Measurements from ENCODE around the gene ZNF337. TPM values are rescaled to one million over a fixed set of nuclear protein-coding genes. Genes with fewer than 3 reads are reported as not detected.

Gene ZNF337
- total RNA-seq, 1 experiment from 2014 or later: 11.4 TPM

DNA sequence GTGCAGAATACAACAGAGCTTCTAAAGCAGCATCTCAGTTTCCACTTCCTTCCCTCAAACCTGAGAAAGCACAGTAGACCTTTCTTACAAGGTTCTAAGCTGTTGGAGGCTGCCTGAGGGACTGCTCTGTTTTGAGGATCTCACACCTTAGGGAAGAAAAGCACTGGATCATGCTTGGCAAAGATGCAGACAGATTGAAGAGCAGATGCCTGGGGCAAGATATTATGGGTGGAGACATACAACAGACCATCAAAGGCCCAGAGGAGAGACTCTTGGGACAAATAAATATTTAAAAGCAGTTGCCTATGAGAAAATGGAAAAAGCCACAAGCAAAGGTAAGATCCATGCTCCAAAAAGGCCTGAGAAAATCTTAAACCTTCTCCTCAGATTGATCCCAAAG is 6.2 kb downstream of the ZNF337 start:
- Histone ChIP-seq H3K27ac (ENCODE audit: low read depth, low read length) (no peak overlapping the region), H3K4me2 (ENCODE audit: low read length) (no peak overlapping the region), H2AFZ (ENCODE audit: low read depth, low read length, poor library complexity, severe bottlenecking) (no peak overlapping the region), H3K9me3 (ENCODE audit: control insufficient read depth in 1 of 2, insufficient read depth in 1 of 2, low read depth in 1 of 2, low read length in 2 of 2) (no peaks in the 10 kb centered on the region), H4K20me1 (ENCODE audit: insufficient read depth) (no peaks in the 10 kb centered on the region), H3K9me2 (ENCODE audit: insufficient read depth) (no peaks in the 10 kb centered on the region), H3K79me2 (ENCODE audit: insufficient read depth, low read length) (peaks cover 14% of the 10 kb centered on the region), H3K9ac (ENCODE audit: low read length) (no peak overlapping the region), H3K36me3 (ENCODE audit: control insufficient read depth in 1 of 2, insufficient read depth in 2 of 2, low read length in 2 of 2) (no peaks in the 10 kb centered on the region; a peak in 1 of 4 replicates), H3K4me3 (replicated peaks in 1 of 2; ENCODE audit: low read depth in 1 of 2, low read length in 2 of 2) (no peak overlapping the region), H3K4me1 (ENCODE audit: control insufficient read depth in 1 of 2, insufficient read depth in 2 of 2, low read length in 2 of 2) (peaks cover 1 to 2% of the 10 kb centered on the region in 2 experiments; a peak in 2 of 4 replicates), H3K27me3 (ENCODE audit: insufficient read depth, low read length) (no peaks in the 10 kb centered on the region)
- DNase-seq (ENCODE audit: low read depth, low spot score) (no peak), ATAC-seq (no peak)
- no TSS peak for BruUV-seq (replicated peaks)
- POLR2A ChIA-PET: no interaction called here
- RAD21 ChIA-PET (ENCODE audit: low non-redundant PET in 1 of 2, low total read pairs in 2 of 2, uncharacterized antibody in 2 of 2, unreplicated experiment in 2 of 2): no interaction called here
- CTCF ChIA-PET: no interaction called here
- TF ChIP-seq JUND (IDR thresholded peaks at IDR 0.05): no peak
- no peak for TF ChIP-seq FOSL1 (IDR thresholded peaks at IDR 0.05; ENCODE audit: low read depth)
- TF ChIP-seq, protein P1, sequence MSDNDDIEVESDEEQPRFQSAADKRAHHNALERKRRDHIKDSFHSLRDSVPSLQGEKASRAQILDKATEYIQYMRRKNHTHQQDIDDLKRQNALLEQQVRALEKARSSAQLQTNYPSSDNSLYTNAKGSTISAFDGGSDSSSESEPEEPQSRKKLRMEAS (IDR thresholded peaks at IDR 0.05): no peak
- TF ChIP-seq EZH2 (IDR thresholded peaks at IDR 0.05): no peak
- no peak for TF ChIP-seq SIN3A (IDR thresholded peaks at IDR 0.05; ENCODE audit: low read depth)
- TF ChIP-seq ZFX (IDR thresholded peaks at IDR 0.05): no peak
- no peak for TF ChIP-seq YY1 (IDR thresholded peaks at IDR 0.05; ENCODE audit: extremely low read depth, insufficient replicate concordance, low read depth, low read length)
- no peak for TF ChIP-seq CBX3 (IDR thresholded peaks at IDR 0.05; ENCODE audit: low read depth)
- TF ChIP-seq, protein P2, sequence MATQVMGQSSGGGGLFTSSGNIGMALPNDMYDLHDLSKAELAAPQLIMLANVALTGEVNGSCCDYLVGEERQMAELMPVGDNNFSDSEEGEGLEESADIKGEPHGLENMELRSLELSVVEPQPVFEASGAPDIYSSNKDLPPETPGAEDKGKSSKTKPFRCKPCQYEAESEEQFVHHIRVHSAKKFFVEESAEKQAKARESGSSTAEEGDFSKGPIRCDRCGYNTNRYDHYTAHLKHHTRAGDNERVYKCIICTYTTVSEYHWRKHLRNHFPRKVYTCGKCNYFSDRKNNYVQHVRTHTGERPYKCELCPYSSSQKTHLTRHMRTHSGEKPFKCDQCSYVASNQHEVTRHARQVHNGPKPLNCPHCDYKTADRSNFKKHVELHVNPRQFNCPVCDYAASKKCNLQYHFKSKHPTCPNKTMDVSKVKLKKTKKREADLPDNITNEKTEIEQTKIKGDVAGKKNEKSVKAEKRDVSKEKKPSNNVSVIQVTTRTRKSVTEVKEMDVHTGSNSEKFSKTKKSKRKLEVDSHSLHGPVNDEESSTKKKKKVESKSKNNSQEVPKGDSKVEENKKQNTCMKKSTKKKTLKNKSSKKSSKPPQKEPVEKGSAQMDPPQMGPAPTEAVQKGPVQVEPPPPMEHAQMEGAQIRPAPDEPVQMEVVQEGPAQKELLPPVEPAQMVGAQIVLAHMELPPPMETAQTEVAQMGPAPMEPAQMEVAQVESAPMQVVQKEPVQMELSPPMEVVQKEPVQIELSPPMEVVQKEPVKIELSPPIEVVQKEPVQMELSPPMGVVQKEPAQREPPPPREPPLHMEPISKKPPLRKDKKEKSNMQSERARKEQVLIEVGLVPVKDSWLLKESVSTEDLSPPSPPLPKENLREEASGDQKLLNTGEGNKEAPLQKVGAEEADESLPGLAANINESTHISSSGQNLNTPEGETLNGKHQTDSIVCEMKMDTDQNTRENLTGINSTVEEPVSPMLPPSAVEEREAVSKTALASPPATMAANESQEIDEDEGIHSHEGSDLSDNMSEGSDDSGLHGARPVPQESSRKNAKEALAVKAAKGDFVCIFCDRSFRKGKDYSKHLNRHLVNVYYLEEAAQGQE (IDR thresholded peaks at IDR 0.05; ENCODE audit: low read depth): no peak
- no peak for TF ChIP-seq EZH2phosphoT487 (IDR thresholded peaks at IDR 0.05; ENCODE audit: borderline replicate concordance)
- no peak for TF ChIP-seq EGR1 (IDR thresholded peaks at IDR 0.05; ENCODE audit: low read depth)
- TF ChIP-seq, protein P3, sequence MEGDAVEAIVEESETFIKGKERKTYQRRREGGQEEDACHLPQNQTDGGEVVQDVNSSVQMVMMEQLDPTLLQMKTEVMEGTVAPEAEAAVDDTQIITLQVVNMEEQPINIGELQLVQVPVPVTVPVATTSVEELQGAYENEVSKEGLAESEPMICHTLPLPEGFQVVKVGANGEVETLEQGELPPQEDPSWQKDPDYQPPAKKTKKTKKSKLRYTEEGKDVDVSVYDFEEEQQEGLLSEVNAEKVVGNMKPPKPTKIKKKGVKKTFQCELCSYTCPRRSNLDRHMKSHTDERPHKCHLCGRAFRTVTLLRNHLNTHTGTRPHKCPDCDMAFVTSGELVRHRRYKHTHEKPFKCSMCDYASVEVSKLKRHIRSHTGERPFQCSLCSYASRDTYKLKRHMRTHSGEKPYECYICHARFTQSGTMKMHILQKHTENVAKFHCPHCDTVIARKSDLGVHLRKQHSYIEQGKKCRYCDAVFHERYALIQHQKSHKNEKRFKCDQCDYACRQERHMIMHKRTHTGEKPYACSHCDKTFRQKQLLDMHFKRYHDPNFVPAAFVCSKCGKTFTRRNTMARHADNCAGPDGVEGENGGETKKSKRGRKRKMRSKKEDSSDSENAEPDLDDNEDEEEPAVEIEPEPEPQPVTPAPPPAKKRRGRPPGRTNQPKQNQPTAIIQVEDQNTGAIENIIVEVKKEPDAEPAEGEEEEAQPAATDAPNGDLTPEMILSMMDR (IDR thresholded peaks at IDR 0.05 in 2 of 3, conservative IDR thresholded peaks at IDR 0.05 in 1 of 3; ENCODE audit: borderline replicate concordance in 1 of 3, insufficient read depth in 1 of 3, low read depth in 2 of 3, low read length in 2 of 3): no peak
- TF ChIP-seq TCF7L2 (IDR thresholded peaks at IDR 0.05; ENCODE audit: borderline replicate concordance, extremely low read depth, insufficient read depth, insufficient read length): no peak
- no peak for TF ChIP-seq RAD21 (IDR thresholded peaks at IDR 0.05; ENCODE audit: low read depth)
- TF ChIP-seq, protein P4, sequence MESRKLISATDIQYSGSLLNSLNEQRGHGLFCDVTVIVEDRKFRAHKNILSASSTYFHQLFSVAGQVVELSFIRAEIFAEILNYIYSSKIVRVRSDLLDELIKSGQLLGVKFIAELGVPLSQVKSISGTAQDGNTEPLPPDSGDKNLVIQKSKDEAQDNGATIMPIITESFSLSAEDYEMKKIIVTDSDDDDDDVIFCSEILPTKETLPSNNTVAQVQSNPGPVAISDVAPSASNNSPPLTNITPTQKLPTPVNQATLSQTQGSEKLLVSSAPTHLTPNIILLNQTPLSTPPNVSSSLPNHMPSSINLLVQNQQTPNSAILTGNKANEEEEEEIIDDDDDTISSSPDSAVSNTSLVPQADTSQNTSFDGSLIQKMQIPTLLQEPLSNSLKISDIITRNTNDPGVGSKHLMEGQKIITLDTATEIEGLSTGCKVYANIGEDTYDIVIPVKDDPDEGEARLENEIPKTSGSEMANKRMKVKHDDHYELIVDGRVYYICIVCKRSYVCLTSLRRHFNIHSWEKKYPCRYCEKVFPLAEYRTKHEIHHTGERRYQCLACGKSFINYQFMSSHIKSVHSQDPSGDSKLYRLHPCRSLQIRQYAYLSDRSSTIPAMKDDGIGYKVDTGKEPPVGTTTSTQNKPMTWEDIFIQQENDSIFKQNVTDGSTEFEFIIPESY (IDR thresholded peaks at IDR 0.05; ENCODE audit: extremely low read depth, insufficient replicate concordance, low read length): no peak
- TF ChIP-seq CEBPB (IDR thresholded peaks at IDR 0.05; ENCODE audit: low read depth): no peak
- TF ChIP-seq ELF1 (IDR thresholded peaks at IDR 0.05; ENCODE audit: borderline replicate concordance, low read depth): no peak
- intact Hi-C loops (cut with micrococcal nuclease): loop anchor here (5.0 to 10.0 kb wide), 2 partner anchors 33 to 146 kb away; no protein-coding TSS in a partner anchor
